AG09309 (cell line): ENCODE results near the gene UCHL1.
"Not testable (repeated sequence)": the region's sequence is repeated elsewhere in the genome, so short reads cannot be mapped to it uniquely, and the experiment has no call there.

Experiments used
- DNase-seq: peaks from one replicate; pipeline ENCODE4 v3.0.0-alpha.2; 2010; ENCODE audit warnings: low read depth
- H3K4me3 ChIP-seq: 2 replicates; pipeline ENCODE4 v1.5.1; 2011; ENCODE audit warnings: mild to moderate bottlenecking, low read depth, low read length, moderate library complexity; ENCODE audit not compliant: control insufficient read depth
- TF ChIP-seq, protein P1 (sequence below): IDR thresholded peaks from 2 replicates; pipeline ENCODE4 v1.5.1; 2011; ENCODE audit warnings: mild to moderate bottlenecking, low read depth, low read length, inconsistent platforms; ENCODE audit not compliant: insufficient read depth, control insufficient read depth; ENCODE audit errors: missing control alignments

Gene UCHL1

GRCh38 chr4:41305476-41305875 is 48.7 kb downstream of the UCHL1 start:
- TF ChIP-seq, protein P1, sequence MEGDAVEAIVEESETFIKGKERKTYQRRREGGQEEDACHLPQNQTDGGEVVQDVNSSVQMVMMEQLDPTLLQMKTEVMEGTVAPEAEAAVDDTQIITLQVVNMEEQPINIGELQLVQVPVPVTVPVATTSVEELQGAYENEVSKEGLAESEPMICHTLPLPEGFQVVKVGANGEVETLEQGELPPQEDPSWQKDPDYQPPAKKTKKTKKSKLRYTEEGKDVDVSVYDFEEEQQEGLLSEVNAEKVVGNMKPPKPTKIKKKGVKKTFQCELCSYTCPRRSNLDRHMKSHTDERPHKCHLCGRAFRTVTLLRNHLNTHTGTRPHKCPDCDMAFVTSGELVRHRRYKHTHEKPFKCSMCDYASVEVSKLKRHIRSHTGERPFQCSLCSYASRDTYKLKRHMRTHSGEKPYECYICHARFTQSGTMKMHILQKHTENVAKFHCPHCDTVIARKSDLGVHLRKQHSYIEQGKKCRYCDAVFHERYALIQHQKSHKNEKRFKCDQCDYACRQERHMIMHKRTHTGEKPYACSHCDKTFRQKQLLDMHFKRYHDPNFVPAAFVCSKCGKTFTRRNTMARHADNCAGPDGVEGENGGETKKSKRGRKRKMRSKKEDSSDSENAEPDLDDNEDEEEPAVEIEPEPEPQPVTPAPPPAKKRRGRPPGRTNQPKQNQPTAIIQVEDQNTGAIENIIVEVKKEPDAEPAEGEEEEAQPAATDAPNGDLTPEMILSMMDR: no peak
- H3K4me3 ChIP-seq: no peak overlapping the region
- DNase-seq: no peak

GRCh38 chr4:41307638-41308037 is 50.9 kb downstream of the UCHL1 start:
- no peak overlapping the region for H3K4me3 ChIP-seq
- no peak for DNase-seq
- TF ChIP-seq, protein P1: no peak

GRCh38 chr4:41308398-41308797 is 51.7 kb downstream of the UCHL1 start:
- no peak overlapping the region for H3K4me3 ChIP-seq
- no peak for DNase-seq
- TF ChIP-seq, protein P1: no peak

GRCh38 chr4:41315426-41315825 is 58.7 kb downstream of the UCHL1 start:
- DNase-seq, H3K4me3 ChIP-seq: not testable (repeated sequence)

- TF ChIP-seq, protein P1: no peak
- no peak overlapping the region for H3K4me3 ChIP-seq
- no peak for DNase-seq
Observed at GRCh38 chr4:41315862-41316261, 59.1 kb downstream of the UCHL1 start.
